HG03575 (cell line): ENCODE results near the gene FAM89A.

Experiments used
- ATAC-seq: cut with Tn5 transposase; IDR thresholded peaks from one replicate; pipeline ENCODE4 v1.9.1; 2021; ENCODE audit not compliant: unreplicated experiment, insufficient number of reproducible peaks, low FRiP score; ENCODE audit errors: extremely low read depth

FAM89A gene

DNA sequence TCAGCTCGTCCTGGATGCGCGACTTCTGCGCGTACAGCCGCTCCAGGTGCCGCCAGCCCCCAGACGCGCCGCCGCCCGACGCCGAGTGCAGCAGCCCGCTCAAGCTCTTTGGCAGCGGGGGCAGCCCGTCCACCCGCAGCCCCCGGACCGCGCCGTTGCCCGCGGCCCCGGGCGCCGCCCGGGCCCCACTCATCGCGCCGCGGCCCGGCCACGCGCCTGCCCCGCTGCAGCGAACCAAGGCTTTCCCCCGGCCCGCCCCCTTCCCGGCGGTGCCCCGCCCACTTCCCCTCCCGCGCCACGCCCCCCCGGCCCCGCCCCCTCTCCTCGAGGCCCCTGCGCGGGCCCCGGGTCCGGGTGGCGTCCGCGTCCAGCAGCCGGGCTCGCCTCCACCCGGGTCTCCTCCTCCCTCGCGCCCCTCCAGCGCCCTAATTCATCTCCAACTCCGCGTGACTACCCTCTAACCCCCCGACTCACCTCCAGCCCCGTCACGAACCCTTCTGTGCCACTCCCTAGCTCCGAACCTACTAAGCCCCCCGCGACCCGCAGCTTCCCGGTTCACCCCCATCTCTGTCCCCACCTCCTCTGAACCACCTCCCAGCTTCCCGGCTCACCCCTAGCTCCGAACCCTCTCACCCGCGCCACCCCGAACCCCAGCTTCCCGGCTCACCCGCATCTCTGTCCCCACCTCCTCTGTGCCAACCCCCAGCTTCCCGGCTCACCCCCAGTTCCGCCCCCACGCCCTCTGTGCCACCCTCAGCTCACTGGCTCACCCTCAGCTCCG, at the start of gene FAM89A:
FAM89A (minus strand) TSS at position 236 of the 781 bp plus-strand sequence; CDS start at position 193, 43 bp downstream.
- no peak for ATAC-seq

DNA sequence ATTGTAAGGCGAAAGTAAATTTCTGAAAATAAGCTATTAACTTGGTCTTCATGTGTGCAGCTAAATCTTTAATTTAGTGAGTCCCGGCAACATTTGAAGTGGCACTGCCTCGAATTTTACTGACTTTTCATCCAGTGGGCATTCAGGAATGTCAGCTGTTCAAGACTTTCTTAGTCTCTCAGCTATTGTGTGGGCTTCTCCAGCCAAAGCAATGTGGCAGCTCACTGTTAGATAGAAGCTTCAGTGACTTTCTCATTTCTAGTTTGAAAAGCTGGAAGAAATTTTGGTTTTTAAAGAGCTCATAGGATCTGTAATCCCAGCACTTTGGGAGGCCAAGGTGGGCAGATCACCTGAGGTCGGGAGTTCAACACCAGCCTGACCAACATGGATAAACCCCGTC, 44.3 kb upstream of the FAM89A start:
- no peak for ATAC-seq

DNA sequence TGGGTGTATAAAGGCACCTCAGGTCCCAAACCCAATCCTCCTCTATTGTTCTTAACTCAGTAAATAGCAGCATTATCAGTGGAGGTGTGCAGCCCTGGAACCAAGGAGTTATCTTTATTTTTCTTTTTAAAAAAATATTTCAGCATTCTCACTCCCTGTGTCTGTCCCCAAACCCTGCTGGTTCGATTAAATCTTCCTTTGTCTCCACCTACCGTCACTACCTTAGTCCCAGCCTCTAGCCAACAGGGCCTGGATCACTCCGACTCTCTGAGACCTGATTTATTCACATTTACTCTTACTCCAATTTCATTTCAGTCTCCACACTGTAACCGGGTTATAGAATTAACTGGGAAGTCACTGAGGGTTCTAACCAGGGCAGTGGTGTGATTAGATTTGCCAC, 39.1 kb upstream of the FAM89A start:
- ATAC-seq, result no peak

DNA sequence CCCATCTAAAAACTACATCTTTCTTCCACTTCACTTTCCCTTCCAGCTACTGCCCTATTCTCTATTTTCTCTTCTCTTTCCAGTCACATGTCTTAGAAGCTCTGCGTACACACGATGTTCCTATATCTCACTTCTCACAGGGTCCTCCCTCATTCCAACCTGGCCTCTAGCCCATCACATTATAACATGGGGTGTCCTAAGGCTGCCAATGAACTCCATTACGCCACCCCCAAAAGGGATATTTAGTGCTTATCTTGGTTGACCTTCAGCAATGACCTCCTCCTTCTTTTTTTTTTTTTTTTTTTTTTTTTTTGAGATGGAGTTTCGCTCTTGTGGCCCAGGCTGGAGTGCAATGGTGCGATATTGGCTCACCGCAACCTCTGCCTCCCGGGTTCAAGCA, 38.2 kb upstream of the FAM89A start:
- no peak for ATAC-seq

DNA sequence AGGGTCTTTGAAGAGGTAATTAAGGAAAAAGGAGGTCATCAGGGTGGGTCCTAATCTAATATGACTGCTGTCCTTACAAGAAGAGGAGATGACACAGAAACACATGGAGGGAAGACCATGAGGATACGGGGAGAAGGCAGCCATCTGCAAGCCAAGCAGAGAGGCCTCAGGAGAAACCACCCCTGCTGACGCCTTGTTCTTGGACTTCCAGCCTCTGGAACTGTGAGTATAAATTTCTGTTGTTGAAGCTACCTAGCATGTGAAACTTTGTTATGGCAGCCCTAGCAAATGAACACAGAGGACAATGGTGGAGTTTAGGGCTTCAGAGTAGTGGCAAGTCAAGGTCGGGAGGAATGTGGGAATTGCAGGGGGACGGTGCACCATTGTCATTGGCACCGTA, 36.7 kb upstream of the FAM89A start:
- ATAC-seq, result no peak

DNA sequence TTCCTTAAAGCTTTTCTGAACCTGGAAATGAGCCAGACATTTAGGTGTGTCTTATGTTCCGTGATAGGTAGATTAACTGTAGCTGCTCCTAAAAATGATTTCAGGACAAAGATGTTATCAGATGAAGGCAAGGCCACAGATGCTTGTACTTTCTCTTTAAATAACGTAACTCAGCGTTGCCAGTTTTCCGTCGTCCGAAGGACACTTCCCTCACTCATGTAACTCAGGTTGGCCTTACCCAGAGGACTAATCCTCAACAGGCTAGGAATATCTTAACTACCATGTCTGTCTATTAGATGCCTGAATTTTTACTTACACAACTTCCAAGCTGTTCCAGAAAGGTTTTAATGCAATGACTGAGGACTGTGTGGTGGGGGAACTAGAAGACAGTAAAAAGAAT, 35.4 kb upstream of the FAM89A start:
- ATAC-seq, result no peak

DNA sequence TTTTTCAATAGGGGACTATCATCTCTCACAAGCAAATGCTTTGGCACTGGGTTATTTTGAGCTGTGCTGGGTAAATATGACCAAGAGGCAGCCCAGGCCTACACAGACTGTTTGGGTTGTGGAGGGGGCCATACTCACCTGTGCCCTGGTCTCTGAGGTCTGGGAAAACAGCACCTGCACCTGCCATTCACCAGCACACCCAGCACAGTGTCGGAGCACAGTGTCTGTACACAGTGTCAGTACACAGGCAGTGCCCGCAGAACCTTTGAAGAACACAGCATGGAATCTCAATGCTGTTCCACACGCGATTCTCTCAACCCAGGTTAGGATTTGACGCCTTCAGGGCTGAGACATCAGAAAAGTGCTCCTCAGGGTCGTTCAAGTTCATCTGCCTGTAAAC, 35.0 kb upstream of the FAM89A start:
- no peak for ATAC-seq

DNA sequence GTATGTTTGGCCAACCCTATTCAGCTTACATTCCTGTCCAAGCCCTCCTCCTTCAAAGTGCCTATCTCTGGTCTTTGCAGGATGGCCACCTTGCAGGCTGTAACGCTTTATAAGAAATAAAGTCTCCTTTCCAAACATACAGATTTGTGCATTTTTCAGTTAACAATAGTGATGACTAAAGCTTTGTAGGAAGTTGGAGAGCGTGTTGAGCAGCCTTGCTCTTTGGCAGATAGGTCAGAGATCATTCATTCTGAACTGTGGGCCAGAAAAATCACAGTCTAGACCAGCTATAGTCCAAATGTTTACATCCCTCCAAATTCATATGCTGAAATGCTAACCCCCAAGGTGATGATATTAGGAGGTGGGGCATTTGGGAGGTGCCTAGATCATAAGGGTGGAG, 34.0 kb upstream of the FAM89A start:
- ATAC-seq, result no peak

DNA sequence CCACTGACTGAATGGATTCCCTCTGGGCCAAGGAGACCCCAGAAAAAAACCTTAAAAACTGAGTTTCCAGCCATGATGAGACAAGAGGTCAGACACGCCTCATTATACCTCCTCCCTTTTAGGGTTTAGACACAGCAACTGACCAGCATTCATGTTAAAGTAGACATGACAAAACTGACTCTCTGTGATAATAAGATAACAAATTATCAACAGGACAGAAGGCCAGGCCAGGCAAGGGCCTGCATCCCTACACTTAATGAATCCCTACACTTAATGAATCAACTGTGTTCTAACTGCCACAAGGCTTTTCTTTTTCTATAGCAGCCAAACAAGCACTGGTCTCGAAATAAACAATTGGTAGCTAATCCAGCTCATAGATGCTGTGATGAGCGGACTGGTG, 33.3 kb upstream of the FAM89A start:
- no peak for ATAC-seq

DNA sequence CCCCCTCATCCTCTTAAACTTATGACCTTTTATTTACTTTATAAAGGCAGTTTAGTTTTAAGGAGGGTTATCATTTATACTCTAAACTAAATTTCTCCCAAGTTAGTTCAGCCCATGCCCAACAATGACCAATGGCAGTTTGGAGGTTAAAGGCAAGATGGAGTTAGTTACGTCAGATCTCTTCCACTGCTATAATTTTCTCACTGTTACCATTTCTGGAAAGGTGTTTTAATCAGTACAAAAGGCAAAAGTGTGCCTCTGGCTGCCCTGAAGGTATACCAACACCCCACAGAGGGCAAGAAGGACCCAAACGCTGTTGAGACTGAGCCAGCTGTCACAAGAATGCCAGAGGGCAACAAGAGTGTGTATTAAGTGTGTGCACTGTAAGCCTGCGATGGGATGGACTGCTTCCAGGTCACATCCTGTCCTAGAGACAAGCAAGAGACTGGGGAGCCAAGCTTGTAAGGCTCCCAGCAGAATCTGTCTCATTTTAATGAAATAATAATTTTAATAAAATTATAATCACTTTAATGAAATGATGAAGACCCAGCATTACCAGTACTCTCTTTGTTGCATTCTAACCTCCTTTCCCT, 32.5 kb upstream of the FAM89A start:
- no peak for ATAC-seq

DNA sequence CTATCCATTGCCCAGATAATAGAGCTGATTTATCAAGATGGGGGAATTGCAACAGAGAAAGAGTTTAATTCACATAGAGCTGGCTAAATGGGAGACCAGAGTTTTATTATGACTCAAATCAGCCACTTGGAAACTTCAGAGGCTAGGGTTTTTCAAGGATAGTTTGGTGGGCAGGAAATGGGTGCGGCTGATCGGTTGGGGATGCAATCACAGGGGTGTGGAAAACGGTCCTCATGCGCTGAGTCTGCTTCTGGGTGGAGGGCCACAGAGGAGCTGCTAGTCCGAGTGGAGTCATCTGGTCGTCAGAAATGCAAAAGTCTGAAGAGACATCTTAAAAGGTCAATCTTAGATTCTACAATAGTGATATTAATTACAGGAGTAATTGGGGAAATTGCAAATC, 32.0 kb upstream of the FAM89A start:
- no peak for ATAC-seq

DNA sequence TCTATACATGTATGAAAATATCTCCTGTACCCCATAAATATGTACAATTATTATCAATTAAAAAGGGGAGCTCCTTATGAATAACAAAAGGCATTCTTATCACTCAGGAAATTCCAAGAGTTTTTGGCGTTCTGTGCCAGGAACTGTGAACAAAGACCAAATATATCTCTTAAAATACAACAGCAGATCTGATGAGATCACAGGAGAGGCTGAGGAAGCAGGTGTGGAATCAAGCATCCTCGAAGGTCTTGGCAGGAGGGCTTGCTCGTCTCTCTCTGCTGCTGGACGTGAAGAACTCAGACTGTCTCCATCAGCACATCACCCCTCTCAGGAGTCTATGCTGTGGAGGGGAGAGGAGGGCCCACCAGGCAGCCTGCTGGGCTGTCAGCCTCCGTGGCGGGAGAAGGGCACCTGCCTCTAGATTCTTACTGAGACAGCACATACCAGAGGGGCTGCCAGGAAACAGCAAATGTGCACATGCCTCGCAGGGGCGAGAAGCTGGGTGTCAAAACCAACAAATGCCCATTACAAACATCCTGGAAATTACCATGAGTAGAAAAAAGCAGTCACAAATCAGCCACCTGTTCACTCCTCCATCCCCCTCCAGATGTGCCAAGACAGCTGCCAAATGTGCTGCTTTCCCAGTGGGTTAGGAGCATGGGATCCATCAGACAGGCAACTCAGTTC, 30.8 kb upstream of the FAM89A start:
- no peak for ATAC-seq

DNA sequence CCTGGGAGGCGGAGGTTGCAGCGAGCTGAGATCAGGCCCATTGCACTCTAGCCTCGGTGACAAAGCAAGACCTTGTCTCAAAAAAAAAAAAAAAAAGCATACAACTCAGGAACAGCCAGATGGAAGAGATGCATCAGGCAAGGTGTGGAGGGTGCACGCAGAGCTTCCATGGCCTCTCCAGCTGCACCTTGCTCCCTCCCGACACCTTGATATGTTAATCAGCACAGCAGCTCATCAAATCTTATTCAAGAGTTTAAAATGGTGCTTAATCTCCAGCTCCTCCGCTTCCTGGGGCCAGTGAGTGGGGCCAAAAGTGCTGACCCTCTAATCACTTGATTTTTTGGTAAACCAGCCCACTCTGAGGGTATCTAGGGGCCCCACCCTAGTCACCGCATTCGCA, 29.3 kb upstream of the FAM89A start:
- no peak for ATAC-seq

DNA sequence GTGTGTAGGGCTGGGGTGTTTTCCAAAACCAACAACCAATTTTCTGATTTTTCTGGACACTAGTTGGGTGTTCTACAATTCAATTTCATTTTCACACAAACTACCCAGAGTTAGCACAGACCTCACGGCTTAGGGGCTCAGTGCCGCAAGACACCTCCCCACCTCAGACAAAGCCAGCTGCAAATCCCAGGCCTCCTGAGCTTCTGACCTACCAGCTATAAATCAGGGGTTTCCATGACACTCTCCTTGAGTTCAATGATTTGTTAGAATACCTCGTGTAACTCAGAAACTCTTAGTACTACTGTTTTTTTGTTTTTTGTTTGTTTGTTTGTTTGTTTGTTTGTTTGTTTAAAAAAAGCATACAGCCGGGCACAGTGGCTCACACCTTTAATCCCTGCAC, 28.7 kb upstream of the FAM89A start:
- ATAC-seq, result no peak

DNA sequence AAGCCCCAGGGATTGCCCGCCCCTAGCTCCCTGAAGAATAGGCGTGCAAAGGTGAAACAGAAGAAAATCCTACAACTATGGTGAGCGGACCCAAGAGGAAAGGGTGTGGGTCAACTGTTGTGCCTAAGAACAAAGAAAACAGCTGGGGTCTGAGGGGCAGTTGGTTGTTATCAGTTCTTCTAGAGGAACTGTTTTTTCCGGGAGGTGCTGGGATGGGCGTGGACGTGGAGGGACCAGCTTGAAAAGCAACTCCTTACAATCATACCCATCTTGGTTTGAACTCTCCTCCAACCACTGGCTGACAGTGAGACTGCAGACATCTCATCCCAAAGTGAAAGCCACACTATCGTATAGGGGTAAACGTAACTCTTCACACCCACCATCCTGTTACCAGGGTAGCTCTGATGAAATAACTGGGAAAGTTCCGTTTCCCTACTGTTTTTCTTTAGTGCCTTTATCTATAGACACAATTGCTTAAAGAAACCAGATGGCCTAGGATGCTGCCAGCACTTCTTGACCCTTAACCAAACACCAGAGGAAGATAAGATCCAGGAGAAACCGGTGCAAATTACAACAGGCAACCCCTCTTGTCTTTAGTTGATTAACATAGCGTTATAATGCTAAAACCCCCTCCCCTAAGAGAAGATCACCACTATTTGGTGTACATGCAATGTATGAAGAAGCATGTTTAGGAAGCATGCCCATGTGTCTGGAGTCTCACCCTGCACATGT, 25.6 kb upstream of the FAM89A start:
- ATAC-seq, result no peak

DNA sequence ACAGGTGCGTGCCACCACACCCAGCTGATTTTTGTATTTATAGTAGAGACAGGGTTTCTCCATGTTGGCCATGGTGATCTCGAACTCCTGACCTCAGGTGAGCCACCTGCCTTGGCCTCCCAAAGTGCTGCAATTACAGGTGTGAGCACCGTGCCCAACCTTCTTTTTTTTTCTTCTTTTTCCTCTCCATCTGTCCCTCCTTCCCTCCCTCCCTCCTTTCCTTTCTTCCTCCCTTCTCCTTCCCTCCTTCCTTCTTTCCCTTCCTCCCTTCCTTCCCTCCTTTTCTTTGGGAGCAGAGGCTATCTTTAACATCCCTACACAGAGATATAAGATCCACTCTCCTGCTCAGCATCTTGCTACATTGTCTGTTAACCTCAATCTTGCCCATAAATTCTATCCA, 24.4 kb upstream of the FAM89A start:
- no peak for ATAC-seq

DNA sequence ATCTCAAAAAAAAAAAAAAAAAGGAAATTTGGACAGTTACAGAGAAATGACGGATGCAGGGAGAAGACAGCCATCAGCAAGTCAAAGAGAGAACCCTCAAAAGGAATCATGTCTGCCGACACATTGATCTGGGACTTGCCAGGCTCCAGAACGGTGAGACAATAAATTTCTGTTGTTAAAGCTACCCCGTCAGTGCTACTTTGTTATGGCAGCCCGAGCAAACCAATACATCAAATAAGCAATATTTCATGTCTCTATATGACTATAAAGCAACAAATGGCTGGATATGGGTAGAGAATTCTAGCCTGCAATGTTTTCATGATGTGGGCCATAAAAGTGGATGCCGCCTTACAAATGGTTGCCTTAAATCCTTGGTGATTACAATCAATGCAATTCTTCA, 23.3 kb upstream of the FAM89A start:
- ATAC-seq, result no peak

DNA sequence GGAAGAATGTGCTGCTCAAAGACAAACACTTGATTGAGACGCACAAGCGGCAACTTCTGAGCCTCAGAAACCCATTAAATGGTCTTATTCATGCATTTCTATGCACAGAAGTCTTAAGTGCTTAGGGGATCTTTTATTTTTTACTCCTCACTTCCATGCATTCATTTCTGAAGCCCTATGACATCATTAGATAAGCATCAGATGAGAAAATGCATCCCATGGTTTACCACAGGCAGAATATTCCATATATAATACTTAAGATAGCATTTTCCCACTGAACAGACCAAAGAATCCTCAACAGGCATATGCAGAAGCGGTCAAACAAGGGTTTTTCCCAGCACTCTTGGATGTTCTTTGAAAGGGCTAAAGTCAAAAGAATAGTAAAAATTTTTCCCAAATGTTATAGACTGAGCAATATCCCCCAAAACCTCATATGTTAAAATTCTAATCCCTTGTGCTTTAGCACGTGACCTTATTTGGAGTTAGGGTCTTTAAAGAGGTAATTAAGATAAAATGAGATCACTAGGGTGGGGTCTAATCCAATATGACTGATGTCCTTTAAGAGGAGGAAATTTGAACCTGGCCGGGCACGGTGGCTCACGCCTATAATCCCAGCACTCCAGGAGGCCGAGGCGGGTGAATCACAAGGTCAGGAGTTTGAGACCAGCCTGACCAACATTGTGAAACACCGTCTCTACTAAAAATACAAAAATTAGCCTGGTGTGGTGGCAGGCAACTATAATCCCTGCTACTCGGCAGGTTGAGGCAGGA, 22.6 kb upstream of the FAM89A start:
- ATAC-seq, result no peak

DNA sequence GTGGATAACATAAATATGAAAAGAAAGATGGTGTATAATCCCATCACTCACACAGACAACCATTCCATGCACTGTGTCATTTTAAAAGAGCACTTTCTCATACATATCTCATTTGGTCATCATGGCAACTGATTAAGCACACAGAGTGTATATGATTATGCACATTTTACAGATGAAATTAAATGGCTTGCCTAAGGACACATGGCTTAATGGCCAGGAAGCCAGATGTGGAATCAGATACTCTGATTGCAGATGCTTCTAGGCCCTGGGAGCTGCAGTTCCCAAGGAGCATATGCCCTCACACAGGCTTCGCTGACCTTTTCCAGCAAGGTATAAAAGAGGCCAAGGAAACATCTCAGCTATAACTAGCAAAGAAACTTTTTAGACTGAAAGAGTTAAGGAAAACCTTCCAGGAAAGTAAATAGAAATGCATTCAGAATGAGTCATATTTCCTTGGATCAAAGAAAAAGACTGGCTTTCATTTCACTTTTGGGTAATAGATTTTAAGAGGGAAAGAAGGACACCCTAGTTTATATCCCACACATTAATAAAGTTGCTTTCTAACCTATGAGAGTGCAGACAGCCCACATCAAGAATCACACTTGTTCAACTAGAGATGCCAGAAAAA, 19.6 kb upstream of the FAM89A start:
- no peak for ATAC-seq
